DOHH2 (cell line): ENCODE measurements around the gene OPTC.

Experiments used
- H3F3A ChIP-seq: fragments of 200-600 bp; sonication (generic), shearing (Covaris generic); 2 replicates; pipeline ENCODE4 v1.6.0; 2016; ENCODE audit warnings: antibody characterized with exemption, mild to moderate bottlenecking; ENCODE audit not compliant: control insufficient read depth, insufficient read depth
- H3K27ac ChIP-seq: fragments of 200-600 bp; sonication (generic); 2 replicates; pipeline ENCODE4 v1.5.1; 2014; ENCODE audit warnings: low read depth, mild to moderate bottlenecking, low read length, moderate library complexity
- H3K27me3 ChIP-seq: fragments of 200-600 bp; sonication (generic); 2 replicates; pipeline ENCODE4 v1.6.1; 2014; ENCODE audit warnings: mild to moderate bottlenecking, low read length, mixed read lengths; ENCODE audit not compliant: control insufficient read depth
- H3K36me3 ChIP-seq: fragments of 200-600 bp; sonication (generic); 2 replicates; pipeline ENCODE4 v1.6.1; 2014; ENCODE audit warnings: mild to moderate bottlenecking, low read length, moderate library complexity, mixed read lengths; ENCODE audit not compliant: control insufficient read depth
- H3K4me1 ChIP-seq: fragments of 200-600 bp; sonication (generic); 2 replicates; pipeline ENCODE4 v1.6.1; 2014; ENCODE audit warnings: mild to moderate bottlenecking, low read length, mixed read lengths; ENCODE audit not compliant: control insufficient read depth
- H3K4me2 ChIP-seq: fragments of 200-600 bp; sonication (generic); 2 replicates; pipeline ENCODE4 v1.6.0; 2014; ENCODE audit warnings: mild to moderate bottlenecking, low read length, moderate library complexity
- H3K4me3 ChIP-seq: fragments of 200-600 bp; sonication (generic); 2 replicates; pipeline ENCODE4 v1.5.1; 2014; ENCODE audit warnings: mild to moderate bottlenecking, low read length, mixed read lengths
- H3K79me2 ChIP-seq: fragments of 200-600 bp; sonication (generic); 2 replicates; pipeline ENCODE4 v1.6.1; 2014; ENCODE audit warnings: mild to moderate bottlenecking, low read length, mixed read lengths; ENCODE audit not compliant: control insufficient read depth
- H3K9me2 ChIP-seq: fragments of 200-600 bp; sonication (generic); replicated peaks from 2 replicates; pipeline ENCODE4 v1.6.1; 2014; ENCODE audit warnings: mild to moderate bottlenecking, low read length, mixed read lengths; ENCODE audit not compliant: control insufficient read depth
- H3K9me3 ChIP-seq: fragments of 200-600 bp; sonication (generic); 2 replicates; pipeline ENCODE4 v1.6.1; 2014; ENCODE audit warnings: antibody characterized with exemption, low read length, mixed read lengths; ENCODE audit not compliant: control insufficient read depth, insufficient read depth
- H4K20me1 ChIP-seq: fragments of 200-600 bp; sonication (generic); 2 replicates; pipeline ENCODE4 v1.6.0; 2014; ENCODE audit warnings: low read depth, mild to moderate bottlenecking, antibody characterized with exemption, low read length, moderate library complexity; ENCODE audit not compliant: control insufficient read depth, insufficient read depth
- EZH2phosphoT487 ChIP-seq: fragments of 200-600 bp; sonication (generic); IDR thresholded peaks from 2 replicates; pipeline ENCODE4 v1.6.1; 2017; ENCODE audit warnings: borderline replicate concordance, mild to moderate bottlenecking, antibody characterized with exemption, low read length, moderate library complexity, mixed read lengths
- TF ChIP-seq, protein P1 (sequence below): fragments of 200-600 bp; sonication (generic); IDR thresholded peaks from one replicate; pipeline ENCODE4 v1.5.1; 2014; ENCODE audit warnings: antibody characterized with exemption, mild to moderate bottlenecking, low read depth, low read length; ENCODE audit not compliant: poor library complexity, severe bottlenecking

Gene OPTC

DNA sequence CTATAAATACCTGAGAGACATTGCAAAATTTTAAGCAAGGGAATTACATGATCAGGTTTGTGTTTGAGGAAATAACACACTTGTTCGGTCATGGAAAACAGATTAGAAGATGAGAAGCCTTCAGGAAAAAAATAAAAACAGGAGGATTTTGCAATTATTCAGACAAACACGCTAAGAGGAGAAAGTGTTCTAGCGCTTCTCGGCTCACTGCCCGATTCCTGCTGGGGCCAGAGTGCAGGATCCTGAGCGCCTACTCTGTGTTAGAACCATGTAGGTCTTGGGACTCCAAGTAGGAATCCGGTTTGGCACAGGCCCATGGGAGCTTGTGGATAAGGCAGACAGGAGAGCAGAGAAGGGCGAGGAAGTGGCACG, 26.4 kb upstream of the OPTC start:
- Histone ChIP-seq H3K4me1 (peaks cover 20% of the 10 kb centered on the region), H3K9me3 (no peaks in the 10 kb centered on the region), H3F3A (no peaks in the 10 kb centered on the region), H3K27ac (no peak overlapping the region), H3K4me2 (no peak overlapping the region), H3K27me3 (peaks cover 5% of the 10 kb centered on the region), H3K4me3 (no peak overlapping the region), H3K79me2 (no peaks in the 10 kb centered on the region), H3K36me3 (no peaks in the 10 kb centered on the region), H3K9me2 (no peaks in the 10 kb centered on the region), H4K20me1 (no peaks in the 10 kb centered on the region)
- no peak for TF ChIP-seq EZH2phosphoT487
- TF ChIP-seq, protein P1, sequence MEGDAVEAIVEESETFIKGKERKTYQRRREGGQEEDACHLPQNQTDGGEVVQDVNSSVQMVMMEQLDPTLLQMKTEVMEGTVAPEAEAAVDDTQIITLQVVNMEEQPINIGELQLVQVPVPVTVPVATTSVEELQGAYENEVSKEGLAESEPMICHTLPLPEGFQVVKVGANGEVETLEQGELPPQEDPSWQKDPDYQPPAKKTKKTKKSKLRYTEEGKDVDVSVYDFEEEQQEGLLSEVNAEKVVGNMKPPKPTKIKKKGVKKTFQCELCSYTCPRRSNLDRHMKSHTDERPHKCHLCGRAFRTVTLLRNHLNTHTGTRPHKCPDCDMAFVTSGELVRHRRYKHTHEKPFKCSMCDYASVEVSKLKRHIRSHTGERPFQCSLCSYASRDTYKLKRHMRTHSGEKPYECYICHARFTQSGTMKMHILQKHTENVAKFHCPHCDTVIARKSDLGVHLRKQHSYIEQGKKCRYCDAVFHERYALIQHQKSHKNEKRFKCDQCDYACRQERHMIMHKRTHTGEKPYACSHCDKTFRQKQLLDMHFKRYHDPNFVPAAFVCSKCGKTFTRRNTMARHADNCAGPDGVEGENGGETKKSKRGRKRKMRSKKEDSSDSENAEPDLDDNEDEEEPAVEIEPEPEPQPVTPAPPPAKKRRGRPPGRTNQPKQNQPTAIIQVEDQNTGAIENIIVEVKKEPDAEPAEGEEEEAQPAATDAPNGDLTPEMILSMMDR: no peak

DNA sequence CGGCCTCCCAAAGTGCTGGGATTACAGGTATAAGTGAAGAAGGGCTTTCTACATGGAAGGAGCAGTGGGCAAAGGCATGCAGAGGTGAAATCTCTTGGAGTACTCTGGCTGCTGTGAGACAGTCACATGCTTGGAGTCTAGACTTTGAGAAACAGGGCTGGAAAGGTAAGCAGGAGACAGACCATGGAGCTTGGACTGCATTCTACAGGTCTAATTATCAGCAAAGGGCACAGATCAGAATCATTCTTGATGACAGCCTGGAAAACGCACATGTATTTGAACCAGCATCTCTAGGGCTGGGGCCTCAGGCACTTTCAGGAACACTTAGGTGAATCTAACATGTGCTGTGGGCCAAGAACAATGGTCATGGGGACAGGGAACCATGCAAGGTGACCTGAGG, 25.6 kb upstream of the OPTC start:
- Histone ChIP-seq H3F3A (no peaks in the 10 kb centered on the region), H3K4me3 (no peak overlapping the region), H3K36me3 (no peaks in the 10 kb centered on the region), H3K9me2 (no peaks in the 10 kb centered on the region), H3K4me2 (no peak overlapping the region), H3K9me3 (no peaks in the 10 kb centered on the region), H3K4me1 (peaks cover 12% of the 10 kb centered on the region), H3K79me2 (no peaks in the 10 kb centered on the region), H3K27me3 (peaks cover 11% of the 10 kb centered on the region), H3K27ac (no peak overlapping the region), H4K20me1 (no peaks in the 10 kb centered on the region)
- TF ChIP-seq EZH2phosphoT487: no peak
- TF ChIP-seq, protein P1: no peak

GRCh38 chr1:203470240-203470639, 23.7 kb upstream of the OPTC start:
- Histone ChIP-seq H3K4me2 (no peak overlapping the region), H3K27me3 (peaks cover 20% of the 10 kb centered on the region), H3K9me2 (no peaks in the 10 kb centered on the region), H4K20me1 (no peaks in the 10 kb centered on the region), H3K79me2 (no peaks in the 10 kb centered on the region), H3K4me3 (no peak overlapping the region), H3K4me1 (peaks cover 5% of the 10 kb centered on the region; the same call in 1 of the 2 replicates), H3K9me3 (no peaks in the 10 kb centered on the region), H3K36me3 (no peaks in the 10 kb centered on the region), H3F3A (no peaks in the 10 kb centered on the region), H3K27ac (no peak overlapping the region)
- TF ChIP-seq EZH2phosphoT487: no peak
- TF ChIP-seq, protein P1: no peak

- no peaks in the 10 kb centered on the region for H3K9me3 ChIP-seq
- H4K20me1 ChIP-seq: no peaks in the 10 kb centered on the region
- H3K4me1 ChIP-seq: no peaks in the 10 kb centered on the region
- H3K27ac ChIP-seq: no peak overlapping the region
- no peaks in the 10 kb centered on the region for H3F3A ChIP-seq
- no peaks in the 10 kb centered on the region for H3K79me2 ChIP-seq
- TF ChIP-seq EZH2phosphoT487: no peak
- TF ChIP-seq, protein P1: no peak
- no peak overlapping the region for H3K4me3 ChIP-seq
- no peaks in the 10 kb centered on the region for H3K9me2 ChIP-seq
- peaks cover 29% of the 10 kb centered on the region for H3K27me3 ChIP-seq
- H3K4me2 ChIP-seq: no peak overlapping the region
- H3K36me3 ChIP-seq: no peaks in the 10 kb centered on the region
Measured at GRCh38 chr1:203471841-203472240, 22.1 kb upstream of the OPTC start.
